Activated CD8-positive, alpha-beta memory T cell treated with anti-CD3 and anti-CD28 coated beads for 1 hour (primary cell): ENCODE results near the gene SPC25.

Source experiments
- DNase-seq, 2 donors: peaks; one replicate each; pipeline ENCODE4 v3.0.0-alpha.2; 2020; ENCODE audit warnings: low read depth in 1 of 2; ENCODE audit errors: extremely low read depth in 1 of 2

SPC25 gene

DNA sequence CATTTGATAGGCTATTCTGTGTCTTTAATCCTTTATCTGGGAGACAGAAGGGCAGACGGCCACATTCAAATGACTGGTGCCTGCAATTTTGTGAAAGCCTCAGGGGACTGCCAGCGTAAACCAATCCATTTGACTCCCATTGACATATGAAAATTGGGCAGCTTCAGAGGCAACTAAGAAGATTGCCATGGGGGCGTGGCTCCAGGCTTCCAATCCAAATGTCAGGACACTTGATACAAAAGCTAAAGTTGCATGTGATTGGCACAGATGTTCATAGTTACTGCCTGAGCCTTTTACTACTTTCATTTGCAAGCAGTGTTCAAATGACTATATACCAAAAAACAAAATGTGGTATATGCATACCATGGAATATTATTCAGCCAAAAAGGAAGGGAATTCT, 42.0 kb downstream of the SPC25 start:
- no peak for DNase-seq

DNA sequence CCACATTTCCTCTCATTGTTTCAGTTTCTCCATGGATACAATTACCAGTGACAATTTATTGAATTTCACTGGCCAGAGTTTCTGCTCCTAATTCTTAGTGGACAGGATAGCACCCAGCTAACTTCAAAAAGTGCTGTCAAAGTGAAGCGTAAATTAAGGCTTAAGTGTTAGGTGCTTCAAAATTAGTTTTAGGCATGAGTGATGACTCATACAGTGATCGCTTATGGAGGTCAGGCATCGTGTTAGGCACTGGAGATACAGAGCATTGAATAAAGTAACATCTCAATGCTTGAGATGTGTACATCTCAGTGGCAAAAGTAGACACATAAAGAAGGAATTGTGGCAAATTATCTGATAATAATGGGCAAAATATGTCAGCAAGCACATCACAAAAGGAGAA, 47.0 kb downstream of the SPC25 start:
- DNase-seq: no peak

DNA sequence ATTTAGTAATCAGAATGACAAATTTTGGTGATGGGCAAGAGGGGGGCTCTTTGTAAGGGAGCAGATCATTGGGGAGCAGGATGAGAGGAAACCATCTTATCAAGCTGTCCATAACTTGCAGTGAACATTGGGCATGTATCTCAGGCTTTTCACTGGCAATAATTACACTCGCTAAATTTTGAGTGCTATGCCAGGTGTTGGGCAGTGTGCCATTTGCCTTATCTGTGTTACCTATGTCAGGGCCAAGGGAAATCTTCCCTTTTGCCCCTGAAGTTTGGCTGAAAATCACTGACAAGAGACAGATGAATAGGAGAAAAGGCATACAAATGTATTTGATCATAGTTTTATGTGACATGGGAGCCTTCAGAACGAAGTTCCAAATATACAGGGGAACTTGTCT, 48.8 kb downstream of the SPC25 start:
- DNase-seq: no peak

DNA sequence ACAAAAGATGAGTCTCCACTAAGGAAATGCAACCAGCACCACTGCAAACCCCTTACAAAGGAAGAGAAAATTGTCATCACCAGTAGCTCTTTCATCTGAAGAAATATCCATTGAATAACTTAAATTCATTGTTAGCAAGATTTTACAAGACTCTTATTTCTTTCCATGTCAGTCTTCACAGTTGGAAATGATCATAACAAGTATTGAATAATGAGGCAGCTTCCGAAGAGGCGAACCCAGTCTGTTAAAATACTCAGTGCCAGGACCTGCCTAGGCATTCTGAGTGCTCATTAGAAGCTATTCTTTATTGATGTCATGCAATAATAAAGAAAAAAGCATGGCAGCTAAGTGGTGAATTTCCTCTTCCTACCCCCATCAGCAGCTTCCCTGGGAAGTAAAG, 54.3 kb downstream of the SPC25 start:
- DNase-seq: no peak

DNA sequence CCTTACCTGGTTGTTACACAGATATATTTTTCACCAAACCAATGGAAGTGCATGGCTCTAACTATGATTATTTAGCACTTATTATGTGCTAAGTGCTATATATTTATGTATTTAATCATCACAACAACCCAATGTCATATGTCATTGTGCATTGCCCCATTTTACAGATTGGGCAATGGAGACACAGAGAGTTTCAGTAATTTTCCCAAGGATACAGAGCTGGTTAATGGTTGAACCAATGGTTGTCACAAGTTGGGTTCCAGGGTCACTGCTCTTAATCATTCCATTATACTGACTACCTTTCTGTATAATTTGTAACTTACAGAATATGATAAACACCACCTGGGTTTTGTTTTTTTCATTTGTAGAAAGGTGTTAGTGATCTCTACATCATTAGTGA, 58.6 kb downstream of the SPC25 start:
- DNase-seq: no peak

DNA sequence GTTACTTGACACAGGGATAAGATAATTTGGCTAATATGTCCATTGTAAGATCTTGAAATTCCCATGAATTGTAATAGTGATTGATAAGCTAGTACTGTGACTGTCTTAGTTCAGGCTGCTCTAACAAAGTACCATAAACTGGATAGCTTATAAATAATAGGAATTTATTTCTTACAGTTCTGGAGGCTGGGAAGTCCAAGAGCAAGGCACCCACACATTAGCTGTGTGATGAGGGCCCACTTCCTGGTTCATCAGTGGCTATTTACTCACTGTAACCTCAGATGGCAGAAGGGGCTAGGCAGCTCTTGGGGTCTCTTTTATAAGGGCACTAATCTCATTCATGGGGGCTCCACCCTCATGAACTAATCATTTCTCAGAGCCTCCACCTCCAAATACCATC, 59.3 kb downstream of the SPC25 start:
- no peak for DNase-seq

DNA sequence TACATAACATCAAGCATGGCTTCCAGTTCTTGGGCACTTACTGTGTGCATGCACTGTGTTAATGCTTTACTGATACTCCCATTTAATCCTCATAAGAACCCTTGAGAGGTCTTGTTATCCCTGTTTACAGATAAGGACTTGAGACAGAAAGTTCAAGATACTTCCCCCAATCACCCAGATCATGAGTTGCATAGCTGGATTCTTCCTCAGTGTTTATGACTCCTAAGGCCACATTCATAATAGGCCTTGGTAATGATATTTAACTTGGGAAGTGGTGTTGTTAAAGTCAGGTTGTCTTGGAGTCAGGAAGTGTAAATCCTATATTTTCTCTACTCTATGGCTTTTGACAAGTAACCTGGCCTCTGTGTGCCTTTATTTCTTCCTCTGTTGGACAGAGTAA, 65.1 kb downstream of the SPC25 start:
- no peak for DNase-seq

DNA sequence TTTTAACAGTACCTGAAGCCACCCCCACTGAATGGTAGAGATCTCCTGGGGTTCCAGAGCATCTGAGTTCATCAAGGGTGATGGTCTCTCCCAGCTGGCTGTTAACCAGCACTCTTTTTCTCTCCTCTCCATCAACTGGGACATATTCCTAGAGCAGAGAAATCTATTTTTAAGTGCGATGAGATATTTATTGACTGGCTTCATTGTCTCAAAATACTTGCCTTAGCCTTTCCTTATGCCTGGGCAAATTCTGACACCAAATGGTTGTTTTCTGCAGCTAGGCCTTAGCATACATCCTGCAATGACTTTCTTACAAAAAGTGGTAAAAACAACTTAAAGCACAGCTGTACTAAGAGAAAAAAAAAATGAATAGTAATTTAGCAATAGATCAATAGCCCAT, 68.2 kb downstream of the SPC25 start:
- DNase-seq: no peak

DNA sequence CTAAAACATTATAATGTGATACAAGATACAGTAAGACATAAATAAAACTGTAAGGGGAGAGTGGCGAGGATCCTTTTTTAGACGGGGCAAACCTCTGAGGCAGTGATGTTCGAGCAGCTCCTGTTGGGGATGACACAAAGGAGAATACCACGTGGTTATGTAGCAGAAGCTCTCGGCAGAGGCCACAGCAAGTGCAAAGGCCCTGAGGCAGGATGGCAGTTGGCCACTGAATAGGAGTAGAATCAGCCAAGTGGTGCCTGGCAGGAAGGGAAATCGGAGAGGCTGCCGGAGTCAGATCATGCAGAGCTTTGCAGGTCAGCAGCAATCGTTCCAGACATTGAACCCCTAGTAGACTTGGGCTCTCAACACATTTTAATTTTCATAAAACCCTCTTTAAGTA, 68.7 kb downstream of the SPC25 start:
- no peak for DNase-seq
